Neural progenitor cell (in vitro differentiated cells): ENCODE measurements around the gene C20orf202. TPM values are rescaled to one million over a fixed set of nuclear protein-coding genes. Genes with fewer than 3 reads are reported as not detected.

Source experiments
- DNase-seq: peaks from one replicate; pipeline ENCODE4 v3.0.0-alpha.2; 2016; ENCODE audit warnings: low spot score
- H2AFZ ChIP-seq: fragments of 200-600 bp; sonication (generic); replicated peaks from 2 replicates; pipeline ENCODE4 v1.6.1; 2016; ENCODE audit warnings: antibody characterized with exemption
- H3F3A ChIP-seq: fragments of 200-600 bp; sonication (generic); 2 replicates; pipeline ENCODE4 v1.6.1; 2016; ENCODE audit warnings: antibody characterized with exemption, low read depth
- H3K27ac ChIP-seq: fragments of 200-600 bp; sonication (generic); 2 replicates; pipeline ENCODE4 v1.5.1; 2016; ENCODE audit warnings: mild to moderate bottlenecking
- H3K27me3 ChIP-seq: fragments of 200-600 bp; sonication (generic); 2 replicates; pipeline ENCODE4 v1.6.1; 2016; ENCODE audit warnings: mild to moderate bottlenecking, moderate library complexity
- H3K36me3 ChIP-seq: fragments of 200-600 bp; sonication (generic); 2 replicates; pipeline ENCODE4 v1.5.1; 2016
- H3K4me1 ChIP-seq: fragments of 200-600 bp; sonication (generic); 2 replicates; pipeline ENCODE4 v1.6.1; 2016; ENCODE audit warnings: mixed run types
- H3K4me2 ChIP-seq: fragments of 200-600 bp; sonication (generic); 2 replicates; pipeline ENCODE4 v1.6.1; 2016
- H3K4me3 ChIP-seq: fragments of 200-600 bp; sonication (generic); 2 replicates; pipeline ENCODE4 v1.5.1; 2016
- H3K79me2 ChIP-seq: fragments of 200-600 bp; sonication (generic); 2 replicates; pipeline ENCODE4 v1.6.1; 2016; ENCODE audit warnings: low read depth
- H3K9ac ChIP-seq: fragments of 200-600 bp; sonication (generic); 2 replicates; pipeline ENCODE4 v1.6.1; 2016
- H3K9me3 ChIP-seq: fragments of 200-600 bp; sonication (generic); 2 replicates; pipeline ENCODE4 v1.5.1; 2016; ENCODE audit warnings: low read depth
- H4K20me1 ChIP-seq: fragments of 200-600 bp; sonication (generic); 2 replicates; pipeline ENCODE4 v1.6.1; 2016; ENCODE audit warnings: low read depth
- H3K27ac Mint-ChIP-seq: 3 replicates; pipeline ENCODE4 v1.8.0; 2021; ENCODE audit warnings: mixed read lengths
- H3K27me3 Mint-ChIP-seq: 2 replicates; pipeline ENCODE4 v1.8.0; 2022; ENCODE audit warnings: low read depth, mild to moderate bottlenecking, inconsistent platforms, moderate library complexity, mixed read lengths; ENCODE audit not compliant: insufficient read depth
- H3K36me3 Mint-ChIP-seq: 3 replicates; pipeline ENCODE4 v1.8.0; 2021; ENCODE audit warnings: mixed read lengths
- H3K4me1 Mint-ChIP-seq: 3 replicates; pipeline ENCODE4 v1.8.0; 2021; ENCODE audit warnings: mixed read lengths
- H3K4me3 Mint-ChIP-seq: 3 replicates; pipeline ENCODE4 v1.8.0; 2021; ENCODE audit warnings: mild to moderate bottlenecking, moderate library complexity, mixed read lengths
- H3K9me3 Mint-ChIP-seq: 3 replicates; pipeline ENCODE4 v1.8.0; 2020; ENCODE audit warnings: mixed read lengths
- EZH2 ChIP-seq: fragments of 200-600 bp; sonication (generic); IDR thresholded peaks from 2 replicates; pipeline ENCODE4 v1.6.1; 2017; ENCODE audit warnings: antibody characterized with exemption, mild to moderate bottlenecking, moderate library complexity
- EZH2phosphoT487 ChIP-seq: fragments of 200-600 bp; sonication (generic); IDR thresholded peaks from 2 replicates; pipeline ENCODE4 v1.6.1; 2017; ENCODE audit warnings: antibody characterized with exemption
- total RNA-seq: library from RNA; depleted of rRNA; stranded (reverse); fragments of >200 nt; gene quantifications from 2 replicates; pipeline ENCODE4 v1.2.3, GENCODE V29; 2015; ENCODE audit warnings: low replicate concordance
- TF ChIP-seq, protein P1 (sequence below): fragments of 200-600 bp; sonication (generic); IDR thresholded peaks from 2 replicates; pipeline ENCODE4 v1.5.1; 2017; ENCODE audit warnings: antibody characterized with exemption, mild to moderate bottlenecking

The C20orf202 gene
- total RNA-seq, 1 donor from 2014 or later, result not detected

DNA sequence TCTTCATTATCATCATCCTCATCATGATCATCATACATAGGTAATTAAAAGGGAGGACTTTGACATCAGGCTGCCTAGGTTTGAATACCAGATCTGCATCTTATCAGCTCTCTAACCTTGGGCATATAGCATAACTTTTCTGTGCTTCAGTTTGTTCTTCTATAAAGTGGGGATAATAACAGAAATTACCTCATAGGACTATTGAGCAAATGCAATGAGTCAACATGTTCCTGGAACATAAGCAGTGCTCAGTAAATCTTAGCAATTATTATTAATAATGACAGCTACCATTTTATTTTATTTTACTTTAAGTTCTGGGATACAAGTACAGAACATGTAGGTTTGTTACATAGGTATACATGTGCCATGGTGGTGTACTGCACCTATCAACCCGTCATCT lies 7.2 kb downstream of the C20orf202 start:
- Mint-ChIP-seq H3K4me1 (peaks cover 8% of the 10 kb centered on the region), H3K4me3 (no peak overlapping the region), H3K9me3 (no peaks in the 10 kb centered on the region), H3K27me3 (peaks cover 14% of the 10 kb centered on the region), H3K36me3 (no peaks in the 10 kb centered on the region), H3K27ac (no peak overlapping the region)
- H4K20me1 ChIP-seq, result no peaks in the 10 kb centered on the region
- no peaks in the 10 kb centered on the region for H3K36me3 ChIP-seq
- no peak for DNase-seq
- H3K9me3 ChIP-seq, result no peaks in the 10 kb centered on the region
- no peaks in the 10 kb centered on the region for H3F3A ChIP-seq
- H3K4me3 ChIP-seq, result no peak overlapping the region
- TF ChIP-seq EZH2phosphoT487, result no peak
- no peak for TF ChIP-seq EZH2
- TF ChIP-seq, protein P1, sequence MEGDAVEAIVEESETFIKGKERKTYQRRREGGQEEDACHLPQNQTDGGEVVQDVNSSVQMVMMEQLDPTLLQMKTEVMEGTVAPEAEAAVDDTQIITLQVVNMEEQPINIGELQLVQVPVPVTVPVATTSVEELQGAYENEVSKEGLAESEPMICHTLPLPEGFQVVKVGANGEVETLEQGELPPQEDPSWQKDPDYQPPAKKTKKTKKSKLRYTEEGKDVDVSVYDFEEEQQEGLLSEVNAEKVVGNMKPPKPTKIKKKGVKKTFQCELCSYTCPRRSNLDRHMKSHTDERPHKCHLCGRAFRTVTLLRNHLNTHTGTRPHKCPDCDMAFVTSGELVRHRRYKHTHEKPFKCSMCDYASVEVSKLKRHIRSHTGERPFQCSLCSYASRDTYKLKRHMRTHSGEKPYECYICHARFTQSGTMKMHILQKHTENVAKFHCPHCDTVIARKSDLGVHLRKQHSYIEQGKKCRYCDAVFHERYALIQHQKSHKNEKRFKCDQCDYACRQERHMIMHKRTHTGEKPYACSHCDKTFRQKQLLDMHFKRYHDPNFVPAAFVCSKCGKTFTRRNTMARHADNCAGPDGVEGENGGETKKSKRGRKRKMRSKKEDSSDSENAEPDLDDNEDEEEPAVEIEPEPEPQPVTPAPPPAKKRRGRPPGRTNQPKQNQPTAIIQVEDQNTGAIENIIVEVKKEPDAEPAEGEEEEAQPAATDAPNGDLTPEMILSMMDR, result no peak
- H2AFZ ChIP-seq, result no peak overlapping the region
- no peak overlapping the region for H3K4me2 ChIP-seq
- no peak overlapping the region for H3K27ac ChIP-seq
- H3K79me2 ChIP-seq, result no peaks in the 10 kb centered on the region
- H3K4me1 ChIP-seq, result no peaks in the 10 kb centered on the region
- no peak overlapping the region for H3K9ac ChIP-seq
- H3K27me3 ChIP-seq, result peaks cover 58% of the 10 kb centered on the region

DNA sequence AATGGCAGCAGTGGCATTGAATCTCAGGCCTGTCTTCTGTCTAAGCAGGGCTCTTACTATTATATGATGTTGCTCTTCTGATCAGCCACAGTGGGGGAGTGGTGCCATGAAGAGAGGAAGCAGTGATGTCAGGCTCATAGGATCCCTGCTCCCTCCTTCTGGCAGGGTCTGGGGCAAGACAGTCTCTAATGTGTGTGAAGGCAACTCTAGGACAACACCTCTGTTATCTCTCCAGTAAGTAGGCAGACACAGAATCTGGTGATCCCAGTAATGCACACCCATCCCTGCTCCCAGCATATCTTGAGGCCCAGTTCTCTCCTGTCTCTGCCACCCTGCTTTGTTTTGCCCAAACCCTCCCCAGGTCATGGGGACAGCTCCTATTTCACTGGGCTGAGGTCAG lies 8.8 kb downstream of the C20orf202 start:
- Histone ChIP-seq H3K4me1 (no peaks in the 10 kb centered on the region), H3K27me3 (peaks cover 58% of the 10 kb centered on the region), H4K20me1 (no peaks in the 10 kb centered on the region), H3K27ac (no peak overlapping the region), H3K9ac (no peak overlapping the region), H3F3A (no peaks in the 10 kb centered on the region), H3K4me2 (no peak overlapping the region), H2AFZ (no peak overlapping the region), H3K36me3 (no peaks in the 10 kb centered on the region), H3K79me2 (no peaks in the 10 kb centered on the region), H3K9me3 (no peaks in the 10 kb centered on the region), H3K4me3 (no peak overlapping the region)
- H3K4me3 Mint-ChIP-seq, result no peak overlapping the region
- H3K9me3 Mint-ChIP-seq, result no peaks in the 10 kb centered on the region
- no peaks in the 10 kb centered on the region for H3K36me3 Mint-ChIP-seq
- H3K4me1 Mint-ChIP-seq, result peaks cover 13% of the 10 kb centered on the region
- H3K27me3 Mint-ChIP-seq, result peaks cover 10% of the 10 kb centered on the region
- no peak for DNase-seq
- H3K27ac Mint-ChIP-seq, result no peak overlapping the region
- TF ChIP-seq EZH2 (no peak), EZH2phosphoT487 (no peak)
- TF ChIP-seq, protein P1, result no peak

DNA sequence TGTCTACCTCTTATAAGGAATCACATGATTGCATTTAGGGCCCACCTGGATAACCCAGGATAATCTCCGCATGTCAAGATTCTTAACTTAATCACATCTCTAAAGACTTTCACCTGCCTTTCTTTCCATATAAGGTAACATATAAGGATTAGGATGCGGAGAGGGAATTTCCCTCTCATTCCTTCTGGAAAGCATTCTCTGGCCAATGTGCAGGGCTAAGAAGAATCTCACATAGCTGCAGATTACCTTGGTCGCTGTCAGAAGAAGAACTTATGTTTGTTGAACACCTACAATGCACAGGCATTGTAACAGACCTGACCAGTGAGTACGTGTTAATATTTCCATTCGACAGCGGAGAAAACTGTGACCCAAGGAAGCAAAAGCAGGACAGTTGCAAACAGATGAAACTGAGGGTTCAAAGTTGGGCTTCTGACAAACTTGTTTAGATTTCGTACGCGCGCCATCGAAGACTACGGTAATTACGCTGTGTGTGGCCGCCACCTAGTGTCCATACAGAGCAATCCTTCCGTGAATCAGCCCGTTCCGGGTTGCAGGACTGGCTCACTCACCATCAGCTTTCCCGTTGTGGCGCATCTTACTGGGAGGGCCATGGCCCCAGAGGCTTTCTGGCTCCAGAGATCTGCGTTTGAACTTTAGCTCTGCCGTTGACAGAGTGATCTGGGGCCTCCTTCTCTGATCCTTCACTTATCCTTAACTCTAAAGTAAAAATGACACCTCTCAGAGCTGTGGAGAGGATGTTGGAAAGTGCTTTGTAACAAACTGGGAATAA lies 9.5 kb downstream of the C20orf202 start:
- Histone ChIP-seq H2AFZ (peak overlapping the region; percentile 48), H3K27ac (no peak overlapping the region), H3K36me3 (no peaks in the 10 kb centered on the region), H3K9ac (no peak overlapping the region), H3K9me3 (no peaks in the 10 kb centered on the region), H4K20me1 (no peaks in the 10 kb centered on the region), H3K4me1 (no peaks in the 10 kb centered on the region), H3K4me2 (no peak overlapping the region), H3K27me3 (peaks cover 58% of the 10 kb centered on the region), H3K79me2 (no peaks in the 10 kb centered on the region), H3K4me3 (no peak overlapping the region), H3F3A (no peaks in the 10 kb centered on the region)
- peak; percentile 90 for DNase-seq
- Mint-ChIP-seq H3K4me3 (peak overlapping the region; percentile 13), H3K9me3 (no peaks in the 10 kb centered on the region), H3K4me1 (peaks cover 11% of the 10 kb centered on the region), H3K36me3 (no peaks in the 10 kb centered on the region), H3K27me3 (peaks cover 8% of the 10 kb centered on the region), H3K27ac (no peak overlapping the region)
- TF ChIP-seq, protein P1, result peak; percentile 80
- no peak for TF ChIP-seq EZH2phosphoT487
- TF ChIP-seq EZH2, result peak; percentile 31
